Astrocyte of the hippocampus (primary cell): ENCODE measurements around the gene WDFY4.

Experiments
- DNase-seq: peaks from one replicate; pipeline ENCODE4 v3.0.0; 2011; ENCODE audit warnings: low read depth, low spot score

WDFY4 gene

DNA sequence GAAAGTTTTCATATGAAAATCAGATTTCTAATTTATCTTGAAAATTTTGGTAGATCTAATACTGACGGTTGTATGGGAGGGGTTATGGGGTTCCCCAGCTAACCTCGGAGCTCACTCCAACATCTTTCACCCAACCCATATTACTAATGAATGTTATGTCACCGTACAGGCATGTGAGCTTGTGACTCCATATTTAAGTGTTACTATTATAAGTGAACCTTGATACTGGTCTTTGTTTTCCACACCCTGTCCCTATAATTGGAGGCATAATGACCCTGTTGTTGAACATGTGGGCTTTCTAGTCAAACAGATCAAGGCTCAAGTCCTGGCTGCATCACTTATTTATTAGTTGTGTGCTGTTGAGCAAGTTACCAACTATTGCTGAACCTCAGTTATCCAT, 27.2 kb downstream of the WDFY4 start:
- DNase-seq: no peak

DNA sequence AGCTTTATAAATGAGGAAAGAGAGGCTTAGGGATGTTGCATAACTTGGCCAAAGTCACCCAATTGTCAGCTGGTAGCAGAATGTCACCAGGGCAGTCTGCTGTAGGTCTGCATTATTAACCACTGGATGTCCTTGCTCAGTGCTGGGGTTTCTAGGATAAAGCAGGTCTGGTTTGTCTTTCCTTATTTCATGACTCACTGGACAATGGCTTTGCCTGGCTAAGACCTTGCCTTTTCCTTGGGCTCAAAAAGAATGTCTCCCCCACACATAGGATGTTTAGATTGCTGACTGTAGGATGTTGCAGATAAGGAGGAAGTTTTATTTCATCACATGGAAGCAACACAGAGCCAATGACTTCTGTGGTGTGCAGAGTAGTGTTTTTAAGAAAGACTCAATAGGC, 29.4 kb downstream of the WDFY4 start:
- DNase-seq: no peak

DNA sequence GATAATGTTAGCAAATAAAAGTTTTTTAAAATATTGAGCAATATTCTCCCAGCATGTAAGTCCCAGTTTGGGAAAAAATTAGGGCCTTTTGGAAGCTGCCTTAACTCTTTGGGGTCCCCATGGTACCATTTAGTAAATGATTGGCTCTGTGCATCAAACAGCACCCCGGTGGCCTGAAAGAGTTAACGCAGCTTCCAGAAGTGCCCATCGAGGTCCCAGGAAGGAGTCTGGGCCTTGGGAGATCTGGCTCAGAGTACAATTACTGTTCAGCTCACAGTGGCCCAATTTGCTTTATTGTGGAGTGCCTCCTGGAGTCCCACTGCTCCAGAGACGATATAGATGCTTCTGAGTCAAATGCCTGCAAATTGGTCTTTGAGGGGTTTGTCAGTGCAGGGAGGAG, 31.7 kb downstream of the WDFY4 start:
- DNase-seq: no peak

DNA sequence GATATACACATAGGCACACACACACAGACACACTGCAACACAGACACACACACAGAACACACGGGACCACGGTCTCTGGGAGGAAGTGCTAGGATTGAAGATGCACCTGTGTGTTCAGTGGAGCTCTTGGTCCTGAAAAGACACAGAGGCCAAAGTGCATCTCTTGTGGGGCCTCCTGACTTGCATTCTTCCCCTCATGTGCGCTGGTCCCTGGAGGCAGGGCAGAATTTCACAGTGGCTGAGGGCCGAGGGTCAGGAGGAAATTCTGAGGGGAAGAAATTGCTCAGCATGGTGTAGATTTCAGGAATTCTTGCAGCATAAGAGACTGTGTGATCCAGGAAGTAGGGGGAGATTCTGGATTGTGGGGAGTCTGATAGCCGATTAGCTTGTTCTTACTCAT, 35.9 kb downstream of the WDFY4 start:
- no peak for DNase-seq

DNA sequence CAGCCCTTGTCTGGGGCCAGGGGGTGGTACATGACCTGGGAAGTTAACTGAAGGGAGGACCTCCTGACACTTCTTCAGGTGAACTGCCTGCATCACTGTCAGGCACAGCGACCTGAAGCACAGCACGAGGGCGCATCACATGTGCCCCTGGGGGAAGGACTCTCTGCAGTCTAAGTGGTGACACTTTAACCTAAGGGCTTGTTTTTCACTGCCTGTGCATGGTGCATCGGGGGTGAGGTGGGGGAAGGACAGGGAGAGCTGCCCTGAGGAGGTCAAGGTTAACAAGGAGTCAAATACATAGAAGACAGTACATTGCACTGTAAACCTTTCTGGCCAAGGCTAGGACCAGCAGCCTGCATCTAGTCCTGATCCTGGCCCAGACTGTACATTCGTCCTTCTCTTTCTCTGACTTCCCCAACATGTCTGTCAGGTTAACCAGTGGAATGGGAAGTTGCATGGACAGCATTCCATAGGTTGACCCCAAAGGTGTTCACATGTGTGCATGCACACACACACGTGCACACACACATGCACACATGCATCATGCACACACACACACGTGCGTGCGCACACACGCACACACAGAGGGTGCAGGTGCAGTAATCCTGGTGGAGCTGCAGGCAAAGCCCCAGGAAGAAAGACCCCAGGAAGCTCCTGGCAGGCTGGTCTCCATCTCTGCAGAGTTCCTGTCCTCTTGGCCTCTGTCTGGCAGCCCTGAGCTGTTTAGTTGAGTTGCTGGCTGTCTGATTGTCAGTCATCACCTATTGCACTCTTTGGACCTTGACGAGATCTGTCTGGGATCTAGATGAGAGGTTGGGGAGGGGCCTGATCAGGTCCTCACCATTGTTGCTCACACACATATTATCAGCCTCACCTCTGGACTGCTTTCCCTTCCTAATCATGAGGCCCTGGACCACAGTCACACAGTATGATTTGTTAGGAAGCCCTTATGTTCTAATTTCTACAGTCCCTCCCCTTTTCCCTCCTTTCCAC, 37.8 kb downstream of the WDFY4 start:
- no peak for DNase-seq

DNA sequence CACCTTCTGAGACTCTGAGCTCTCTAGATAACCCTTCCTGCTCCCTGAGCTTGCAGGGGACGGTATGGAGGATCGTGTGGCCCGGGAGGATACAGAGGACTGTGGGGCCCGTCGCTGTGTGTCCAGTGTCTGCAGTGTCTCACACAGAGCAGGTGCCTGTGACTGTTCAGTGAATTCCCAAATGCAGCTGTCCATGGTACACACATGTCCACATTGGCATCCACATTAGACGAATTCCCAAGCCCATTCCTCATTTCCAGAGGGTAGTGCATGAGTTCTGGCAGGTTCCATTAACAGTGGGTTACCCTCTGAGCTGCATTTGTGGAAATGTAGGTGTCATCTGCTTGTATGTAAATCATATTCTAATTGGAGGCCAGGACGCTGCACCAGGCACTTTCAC, 39.5 kb downstream of the WDFY4 start:
- DNase-seq: no peak

DNA sequence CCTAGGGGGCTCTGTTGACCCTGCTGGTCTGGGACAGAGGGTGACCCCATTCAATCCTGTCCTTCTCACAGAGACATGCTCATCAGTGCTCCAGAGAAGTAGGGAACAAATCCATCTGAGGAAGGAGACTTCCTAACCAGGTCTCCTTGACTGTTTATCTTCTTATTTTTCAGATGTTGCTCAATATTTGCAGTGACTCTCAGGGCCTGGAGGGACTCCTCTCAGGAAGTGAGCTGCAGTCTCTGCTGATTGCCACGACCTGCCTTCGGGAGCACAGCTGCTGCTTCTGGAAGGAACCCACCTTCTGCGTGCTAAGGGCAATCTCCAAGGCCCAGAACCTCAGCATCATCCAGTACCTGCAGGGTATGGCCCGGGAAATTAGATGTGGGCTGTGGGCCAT, 41.0 kb downstream of the WDFY4 start:
- DNase-seq: no peak

DNA sequence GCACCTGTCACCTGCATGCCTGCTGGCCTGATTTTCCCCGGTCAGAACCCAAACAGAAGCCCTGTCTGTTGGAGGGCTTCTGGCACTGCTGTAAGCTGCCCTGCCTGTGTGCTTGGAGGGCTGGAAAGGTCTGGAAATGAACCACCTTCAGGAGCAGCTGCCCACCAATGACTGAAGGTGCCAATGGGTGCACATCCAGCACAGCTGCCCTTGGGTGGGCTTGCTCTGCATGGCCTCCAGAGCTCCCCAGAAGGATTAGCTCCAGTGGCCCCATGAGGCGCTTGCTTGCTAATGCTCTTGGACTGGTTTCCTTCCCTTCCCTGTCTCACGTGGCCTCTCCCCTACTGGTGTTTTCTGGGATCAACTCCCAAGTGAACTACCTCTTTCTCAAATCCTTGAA, 43.2 kb downstream of the WDFY4 start:
- DNase-seq: no peak

DNA sequence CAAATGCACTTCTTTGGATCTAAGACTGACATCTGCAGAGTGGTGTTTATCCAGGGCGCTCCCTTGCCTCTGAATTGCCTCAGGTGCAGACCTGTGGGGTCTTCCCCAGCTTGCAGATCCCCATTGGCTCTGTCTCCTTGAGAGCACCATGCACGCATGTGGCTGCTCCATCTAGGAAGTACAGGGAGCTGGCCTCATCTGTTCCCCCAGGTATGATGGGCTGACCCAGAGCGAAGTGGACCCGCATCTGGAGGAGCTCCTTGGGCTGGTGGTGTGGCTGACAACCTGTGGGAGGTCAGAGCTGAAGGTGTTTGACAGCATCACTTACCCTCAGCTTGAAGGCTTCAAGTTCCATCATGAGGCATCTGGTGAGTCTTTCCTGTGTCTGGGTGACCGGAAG, 44.5 kb downstream of the WDFY4 start:
- no peak for DNase-seq

DNA sequence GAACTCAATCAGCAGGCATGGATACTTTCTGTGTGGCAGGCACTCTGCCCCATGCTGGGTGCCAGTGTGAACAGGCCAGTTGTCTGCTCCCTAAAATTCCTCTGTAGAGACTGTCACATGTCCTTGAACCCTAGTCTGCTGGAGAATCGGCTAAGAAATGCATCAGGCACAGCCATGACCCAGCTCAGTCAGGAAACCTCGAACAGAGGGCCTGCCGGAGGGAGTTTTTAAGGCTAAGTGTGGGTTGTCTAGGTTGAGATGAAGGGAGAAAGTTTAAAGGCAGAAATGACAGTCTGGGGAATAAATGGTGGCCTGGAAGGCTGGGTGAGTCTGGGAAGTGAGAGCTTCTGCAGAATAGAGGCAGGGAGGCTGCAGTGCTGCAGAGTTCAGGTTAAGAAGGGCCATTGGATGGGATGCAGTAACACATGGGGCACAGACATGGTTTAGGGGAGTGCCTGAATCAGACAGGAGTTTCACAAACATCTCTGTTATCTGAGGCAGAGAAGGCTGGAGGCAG, 45.3 kb downstream of the WDFY4 start:
- no peak for DNase-seq

DNA sequence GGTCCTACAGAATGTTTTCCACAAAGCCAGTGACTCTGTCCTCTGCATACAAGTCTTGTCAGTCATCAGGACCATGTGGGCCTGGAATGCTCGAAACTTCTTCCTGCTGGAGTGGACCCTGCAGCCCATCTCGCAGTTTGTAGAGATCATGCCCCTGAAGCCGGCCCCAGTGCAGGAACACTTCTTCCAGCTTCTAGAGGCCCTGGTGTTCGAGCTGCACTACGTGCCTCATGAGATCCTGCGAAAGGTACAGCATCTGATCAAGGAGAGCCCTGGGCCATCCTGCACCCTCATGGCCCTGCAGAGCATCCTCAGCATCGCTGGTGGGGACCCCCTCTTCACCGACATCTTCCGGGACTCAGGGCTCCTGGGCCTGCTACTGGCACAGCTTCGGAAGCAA, 46.5 kb downstream of the WDFY4 start:
- DNase-seq: no peak

DNA sequence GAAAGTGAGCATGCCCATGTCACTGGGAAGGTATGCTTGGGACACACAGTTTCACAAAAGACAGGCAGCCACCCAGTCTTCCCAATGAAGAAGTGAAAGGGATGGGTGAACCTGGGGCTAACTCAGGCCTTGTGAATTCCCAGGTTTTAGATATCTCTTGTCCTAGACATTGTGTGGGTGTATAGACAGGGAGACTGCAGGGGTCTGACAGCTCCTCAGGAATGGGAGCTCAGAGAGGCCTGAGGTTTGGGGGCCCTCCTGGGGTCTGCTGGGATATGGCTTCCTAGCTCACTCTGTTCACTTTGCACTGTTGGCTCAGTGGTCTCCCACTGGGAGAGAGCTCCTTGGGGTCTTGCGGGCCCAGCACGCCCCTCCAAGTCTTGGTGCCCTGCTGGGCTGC, 47.0 kb downstream of the WDFY4 start:
- no peak for DNase-seq

DNA sequence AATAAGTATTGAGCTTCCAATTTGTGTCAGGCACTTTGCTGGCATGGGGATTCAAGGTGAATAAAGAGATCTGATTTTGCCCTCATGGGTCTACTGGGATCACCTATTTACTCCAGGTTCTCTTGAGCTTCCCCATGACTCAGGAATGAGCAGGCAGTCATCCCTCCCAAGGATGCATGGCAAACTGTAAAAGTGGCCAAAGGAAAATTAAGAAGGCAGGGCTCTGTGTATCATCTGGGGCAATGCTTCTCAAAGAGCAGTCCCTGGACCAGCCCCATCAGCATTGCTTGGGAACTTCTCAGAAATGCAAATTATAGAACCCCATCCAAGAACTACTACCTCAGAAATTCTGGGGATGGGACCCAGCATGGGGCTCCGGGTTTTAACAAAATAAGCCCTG, 48.7 kb downstream of the WDFY4 start:
- DNase-seq: no peak

DNA sequence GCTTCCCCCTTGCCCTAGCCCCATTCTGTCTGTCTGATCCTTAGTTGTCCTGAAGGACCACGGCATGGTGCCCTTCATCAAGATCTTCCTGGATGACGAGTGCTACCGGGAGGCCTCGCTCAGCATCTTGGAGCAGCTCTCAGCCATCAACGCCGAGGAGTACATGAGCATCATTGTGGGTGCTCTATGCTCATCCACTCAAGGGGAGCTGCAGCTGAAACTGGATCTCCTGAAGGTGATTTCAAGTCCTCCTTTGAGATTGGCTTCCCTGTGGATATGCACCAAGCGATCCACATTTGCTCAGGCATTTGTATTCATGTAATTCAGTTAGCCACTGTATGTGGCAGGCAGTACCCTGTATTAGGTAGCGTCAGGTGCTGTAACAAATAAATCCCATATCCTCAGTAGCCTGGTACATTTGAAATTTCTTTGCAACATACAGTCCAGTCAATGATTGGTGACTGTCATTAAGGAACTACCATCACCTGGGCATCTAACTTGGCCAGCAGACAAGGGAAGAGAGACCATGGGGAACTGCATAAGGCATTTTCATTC, 51.2 kb downstream of the WDFY4 start:
- no peak for DNase-seq

DNA sequence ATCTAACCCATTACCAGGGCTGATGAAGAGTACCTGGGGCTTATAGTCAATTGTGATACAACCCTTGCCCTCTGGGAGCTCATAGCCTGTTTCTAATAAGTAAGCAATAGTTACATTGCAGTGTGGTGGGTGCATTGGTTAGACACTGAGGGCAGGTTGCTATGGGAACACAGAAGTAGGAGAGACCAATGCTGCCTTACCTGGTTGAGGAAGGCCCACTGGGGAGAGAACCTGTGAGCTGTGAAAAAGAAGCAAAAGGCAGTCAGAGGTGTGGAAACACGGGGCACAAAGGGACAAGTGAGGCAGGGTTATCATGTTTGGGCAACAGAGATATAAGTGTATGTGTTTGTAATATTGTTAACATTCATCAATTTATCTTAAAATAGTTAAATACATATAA, 51.9 kb downstream of the WDFY4 start:
- no peak for DNase-seq

DNA sequence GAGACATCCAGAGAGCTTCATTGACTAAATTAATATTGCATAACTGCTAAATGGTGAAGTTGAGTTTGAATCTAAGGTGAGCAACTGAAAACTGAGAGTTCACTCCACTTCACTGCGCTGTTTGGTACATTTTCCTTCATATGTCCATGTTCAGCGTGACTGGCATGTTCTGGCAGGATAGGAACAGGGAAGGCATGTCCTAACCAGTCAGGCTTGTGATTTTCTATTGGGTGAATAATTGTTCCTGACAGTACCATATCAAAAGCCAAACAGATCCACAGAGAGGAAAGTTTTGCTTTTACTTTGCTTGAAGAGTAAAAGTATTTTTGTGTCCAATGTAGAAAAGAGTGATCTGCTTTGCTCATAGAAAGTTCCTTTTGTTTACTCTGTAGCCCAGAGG, 53.2 kb downstream of the WDFY4 start:
- DNase-seq: no peak

DNA sequence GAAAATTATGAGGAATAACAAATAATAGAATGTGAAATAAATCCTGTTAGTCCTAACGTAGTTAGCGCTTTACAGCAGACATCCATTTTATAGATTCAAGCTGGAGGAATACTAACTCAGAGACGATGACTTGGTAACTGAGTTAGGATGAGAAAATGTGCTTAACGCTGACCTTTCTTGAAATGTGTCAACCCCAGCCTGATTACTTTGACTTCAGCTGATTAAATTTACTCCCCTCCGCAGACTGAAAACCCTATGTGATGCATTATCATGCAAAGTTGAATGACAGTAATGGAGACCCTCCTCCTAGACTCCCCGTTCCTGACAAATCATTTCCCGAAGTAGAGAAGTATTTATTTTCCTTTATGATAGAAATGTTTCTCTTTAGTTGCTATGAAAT, 54.5 kb downstream of the WDFY4 start:
- DNase-seq: no peak

DNA sequence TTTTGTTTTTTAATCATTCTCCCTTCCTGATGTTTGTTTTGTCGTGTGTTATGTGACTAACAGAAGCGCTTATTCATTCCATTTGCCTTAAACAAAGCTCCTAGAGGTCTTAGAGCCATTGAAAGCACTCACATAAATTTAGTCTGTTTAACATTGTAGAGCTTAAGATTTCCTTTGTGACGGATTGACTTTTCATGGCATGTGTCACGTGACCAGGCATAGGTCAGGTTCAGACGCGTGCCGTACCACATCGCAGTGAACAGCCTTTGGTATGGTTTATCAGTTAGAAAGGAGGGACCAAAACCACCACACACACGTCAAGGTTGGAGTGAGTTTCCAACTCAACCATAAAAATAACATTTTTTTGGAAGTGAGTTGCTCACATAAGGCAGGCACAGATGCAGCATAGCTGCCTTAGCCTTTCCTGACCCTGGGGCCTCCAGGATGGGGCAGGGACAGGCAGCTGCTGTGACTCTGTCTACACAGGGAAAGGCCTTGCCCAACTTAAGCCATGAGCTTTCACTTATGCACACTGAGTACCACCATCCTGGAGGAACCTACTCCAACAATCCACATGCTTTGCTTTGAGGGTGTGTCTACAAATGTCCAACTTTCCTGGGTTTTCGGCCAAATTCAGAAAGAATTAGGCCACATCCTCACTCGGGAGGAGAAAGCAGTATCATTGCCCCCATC, 55.5 kb downstream of the WDFY4 start:
- no peak for DNase-seq

DNA sequence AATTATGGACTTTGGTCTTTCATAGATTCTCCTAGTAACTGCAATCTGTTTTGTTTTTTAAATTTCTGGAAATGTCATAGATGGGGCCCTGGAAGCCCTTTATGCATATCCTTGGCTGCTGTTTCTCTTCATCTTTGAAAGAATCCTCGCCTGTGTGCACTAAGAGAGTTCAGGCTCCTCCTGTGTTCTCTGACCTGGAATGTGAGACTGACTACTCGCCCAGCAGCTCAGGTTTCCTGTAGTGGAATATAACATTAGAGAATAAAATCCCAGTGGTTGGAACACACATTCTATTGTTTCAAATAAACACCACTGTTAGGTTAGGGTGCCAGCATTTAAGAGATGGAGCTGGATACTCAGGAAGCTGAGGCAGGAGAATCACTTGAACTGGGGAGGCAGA, 56.3 kb downstream of the WDFY4 start:
- no peak for DNase-seq

DNA sequence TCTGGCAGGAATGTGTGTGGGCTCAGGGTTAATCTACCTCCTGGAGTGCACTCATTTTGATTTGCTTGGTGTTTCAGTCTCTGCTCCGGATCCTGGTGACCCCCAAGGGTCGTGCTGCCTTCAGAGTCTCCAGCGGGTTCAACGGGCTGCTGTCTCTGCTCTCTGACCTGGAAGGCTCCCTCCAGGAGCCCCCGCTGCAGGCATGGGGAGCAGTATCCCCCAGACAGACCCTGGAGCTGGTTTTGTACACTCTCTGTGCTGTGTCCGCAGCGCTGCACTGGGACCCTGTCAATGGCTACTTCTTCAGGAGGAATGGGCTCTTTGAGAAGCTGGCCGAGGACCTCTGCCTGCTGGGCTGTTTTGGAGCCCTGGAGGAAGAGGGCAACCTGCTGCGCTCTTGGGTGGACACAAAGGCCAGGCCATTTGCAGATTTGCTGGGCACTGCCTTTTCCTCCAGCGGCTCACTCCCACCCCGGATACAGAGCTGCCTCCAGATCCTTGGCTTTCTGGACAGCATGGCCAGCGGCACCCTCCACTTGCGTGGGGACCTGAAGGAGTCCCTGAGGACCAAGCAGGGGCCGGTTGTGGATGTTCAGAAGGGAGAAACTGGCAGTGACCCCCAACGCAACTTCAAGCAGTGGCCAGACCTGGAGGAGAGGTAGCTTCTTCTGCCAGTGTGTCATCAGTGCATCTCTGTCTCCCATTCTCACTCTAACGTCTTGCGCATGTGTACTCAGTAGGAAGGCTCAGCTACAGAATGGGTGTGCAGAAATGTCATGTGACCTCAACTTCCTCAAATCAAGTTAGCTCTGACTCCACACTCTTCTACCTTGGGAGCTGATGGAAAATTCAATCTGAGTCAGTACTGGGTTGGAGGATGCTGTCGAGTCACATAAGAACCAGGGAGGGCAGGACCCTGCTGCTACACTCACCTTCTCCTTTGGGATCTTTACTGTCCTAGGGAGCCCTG, 58.5 kb downstream of the WDFY4 start:
- no peak for DNase-seq

DNA sequence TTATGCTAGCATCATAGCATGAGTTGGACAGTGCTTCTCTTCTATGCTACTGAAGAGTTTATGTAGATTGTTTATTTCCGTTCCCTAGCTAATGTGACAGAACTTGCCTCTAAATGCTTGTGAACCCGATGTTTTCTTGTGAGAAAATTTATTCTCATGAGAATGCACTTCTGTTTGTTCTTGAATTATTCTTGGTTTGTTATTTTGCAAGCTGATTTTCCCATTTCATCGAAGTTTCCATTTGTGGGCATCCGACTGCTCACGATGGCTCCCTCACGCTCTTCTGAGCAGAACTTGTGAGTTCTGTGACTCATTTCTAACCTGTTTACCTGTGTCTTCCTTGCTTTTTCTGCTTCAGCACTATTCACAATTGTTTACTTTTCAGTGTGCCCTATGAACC, 59.9 kb downstream of the WDFY4 start:
- DNase-seq: no peak
